ENCODE data around the gene ROPN1.
"Not testable (repeated sequence)": the region's sequence is repeated elsewhere in the genome, so short reads cannot be mapped to it uniquely, and the experiment has no call there.

Gene ROPN1

GRCh38 chr3:124033360-124034015, 41.6 kb upstream of the ROPN1 start, which contains the start of gene KALRN:
KALRN (plus strand) TSS chr3:124033369.
- no peak for DNase-seq (ENCODE audit: low read depth)
- H3K4me3 ChIP-seq (ENCODE audit: low read length) = peak within 1 kb of the TSS; percentile 33
- TF ChIP-seq, protein P1, sequence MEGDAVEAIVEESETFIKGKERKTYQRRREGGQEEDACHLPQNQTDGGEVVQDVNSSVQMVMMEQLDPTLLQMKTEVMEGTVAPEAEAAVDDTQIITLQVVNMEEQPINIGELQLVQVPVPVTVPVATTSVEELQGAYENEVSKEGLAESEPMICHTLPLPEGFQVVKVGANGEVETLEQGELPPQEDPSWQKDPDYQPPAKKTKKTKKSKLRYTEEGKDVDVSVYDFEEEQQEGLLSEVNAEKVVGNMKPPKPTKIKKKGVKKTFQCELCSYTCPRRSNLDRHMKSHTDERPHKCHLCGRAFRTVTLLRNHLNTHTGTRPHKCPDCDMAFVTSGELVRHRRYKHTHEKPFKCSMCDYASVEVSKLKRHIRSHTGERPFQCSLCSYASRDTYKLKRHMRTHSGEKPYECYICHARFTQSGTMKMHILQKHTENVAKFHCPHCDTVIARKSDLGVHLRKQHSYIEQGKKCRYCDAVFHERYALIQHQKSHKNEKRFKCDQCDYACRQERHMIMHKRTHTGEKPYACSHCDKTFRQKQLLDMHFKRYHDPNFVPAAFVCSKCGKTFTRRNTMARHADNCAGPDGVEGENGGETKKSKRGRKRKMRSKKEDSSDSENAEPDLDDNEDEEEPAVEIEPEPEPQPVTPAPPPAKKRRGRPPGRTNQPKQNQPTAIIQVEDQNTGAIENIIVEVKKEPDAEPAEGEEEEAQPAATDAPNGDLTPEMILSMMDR (IDR thresholded peaks at IDR 0.05; ENCODE audit: insufficient read depth, low read depth, low read length, missing control alignments) = no peak

- H3K4me3 ChIP-seq (ENCODE audit: low read length) = peak overlapping the region; percentile 33
- TF ChIP-seq, protein P1 (IDR thresholded peaks at IDR 0.05; ENCODE audit: insufficient read depth, low read depth, low read length, missing control alignments) = peak; percentile 45
- peak; percentile 79 for DNase-seq (ENCODE audit: low read depth)
Measured at GRCh38 chr3:124032881-124033359, 41.0 kb upstream of the ROPN1 start.

DNA sequence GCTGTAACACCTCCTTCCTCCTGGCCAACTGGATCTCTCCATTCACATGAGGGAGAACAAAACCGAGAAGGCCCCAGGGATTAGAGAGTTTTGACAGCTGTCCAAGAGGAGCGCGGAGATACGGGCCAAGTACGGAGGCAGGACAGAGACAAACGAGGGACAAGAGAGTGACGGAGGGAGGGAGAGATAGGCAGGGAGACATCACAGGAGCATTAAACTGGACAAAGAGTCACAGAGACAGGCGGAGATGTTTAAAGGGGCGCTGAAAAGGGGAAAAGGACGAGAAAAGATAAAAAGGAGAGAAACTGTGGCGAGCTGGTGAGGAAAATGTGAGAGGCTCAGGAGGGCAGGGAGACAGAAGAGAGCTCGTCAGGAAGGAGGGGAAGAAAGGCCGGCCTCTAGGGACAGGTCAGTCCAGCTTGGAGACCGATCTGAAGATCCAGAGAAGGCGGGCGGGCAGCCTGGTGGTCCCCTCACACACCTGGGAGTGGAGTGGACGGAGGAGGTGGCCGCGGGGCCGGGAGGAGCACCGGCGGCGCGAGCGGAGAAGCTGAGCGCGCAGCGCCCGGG, 40.5 kb upstream of the ROPN1 start:
- DNase-seq (ENCODE audit: low read depth) = no peak
- TF ChIP-seq, protein P1 (IDR thresholded peaks at IDR 0.05; ENCODE audit: insufficient read depth, low read depth, low read length, missing control alignments) = no peak
- peak overlapping the region; percentile 33 for H3K4me3 ChIP-seq (ENCODE audit: low read length)

DNA sequence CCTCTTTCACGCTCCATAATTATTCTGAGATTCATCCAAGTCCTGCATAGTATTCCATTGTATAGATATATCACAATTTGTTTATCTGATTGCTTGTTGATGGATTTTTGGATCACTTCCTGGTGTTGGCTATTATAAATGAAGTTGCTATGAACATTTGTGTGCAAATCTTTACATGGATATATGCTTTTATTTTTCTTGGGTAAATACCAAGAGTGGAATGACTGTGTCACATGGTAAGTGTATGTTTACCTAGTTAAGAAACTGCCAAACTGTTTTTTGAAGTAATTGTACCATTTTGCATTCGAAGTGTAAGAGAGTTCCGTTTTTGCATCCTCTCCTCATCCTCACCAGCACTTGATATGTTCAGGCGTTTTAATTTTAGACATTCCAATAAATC, 34.6 kb upstream of the ROPN1 start:
- DNase-seq (ENCODE audit: low read depth) = no peak
- no peak overlapping the region for H3K4me3 ChIP-seq (ENCODE audit: low read length)
- TF ChIP-seq, protein P1 (IDR thresholded peaks at IDR 0.05; ENCODE audit: insufficient read depth, low read depth, low read length, missing control alignments) = no peak

- H3K4me3 ChIP-seq (ENCODE audit: low read length); DNase-seq (ENCODE audit: low read depth): not testable (repeated sequence)
Measured at GRCh38 chr3:124023531-124023930, 31.6 kb upstream of the ROPN1 start.

- TF ChIP-seq, protein P1 (IDR thresholded peaks at IDR 0.05; ENCODE audit: insufficient read depth, low read depth, low read length, missing control alignments) = no peak
- H3K4me3 ChIP-seq (ENCODE audit: low read length) = no peak overlapping the region
- no peak for DNase-seq (ENCODE audit: low read depth)
Measured at GRCh38 chr3:124019291-124019690, 27.4 kb upstream of the ROPN1 start.

DNA sequence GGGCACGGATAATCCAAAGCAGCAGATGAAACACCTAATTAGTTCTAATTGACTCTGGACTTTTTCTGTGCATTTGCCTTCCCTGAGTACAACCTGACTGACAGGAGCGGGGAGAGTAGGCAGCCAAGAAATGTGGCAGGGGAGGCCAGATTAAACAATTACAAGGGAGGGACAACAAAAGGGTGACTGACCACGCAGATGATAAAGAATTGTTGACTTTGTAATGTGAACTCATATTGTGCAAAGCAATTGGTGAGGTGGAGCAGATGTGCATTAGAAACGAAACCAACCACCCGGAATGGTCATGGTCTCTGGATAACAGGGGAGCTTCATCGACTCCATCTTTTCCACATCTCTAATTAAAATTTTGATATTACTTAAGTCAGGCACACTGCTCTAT, 25.6 kb upstream of the ROPN1 start:
- not testable (repeated sequence) for H3K4me3 ChIP-seq (ENCODE audit: low read length); DNase-seq (ENCODE audit: low read depth)

GRCh38 chr3:124016483-124016882, 24.6 kb upstream of the ROPN1 start:
- TF ChIP-seq, protein P1 (IDR thresholded peaks at IDR 0.05; ENCODE audit: insufficient read depth, low read depth, low read length, missing control alignments) = peak; percentile 34

More at GRCh38 chr3:124016483-124016882, 24.6 kb upstream of the ROPN1 start:
- DNase-seq (ENCODE audit: low read depth) = peak; percentile 11
- not testable (repeated sequence) for H3K4me3 ChIP-seq (ENCODE audit: low read length)
